SK-N-SH treated with all-trans-retinoic acid at 6 μM for 48 hours (cell line): Measurements from ENCODE around the gene SRCAP.

Experiments
- ATAC-seq: fragments of 200-7000 bp; cut with Tn5 transposase; 3 replicates; pipeline ENCODE4 v1.9.1; 2020; ENCODE audit warnings: mild to moderate bottlenecking, moderate library complexity
- ARNTL ChIP-seq: fragments of 450-650 bp; formaldehyde crosslinking; IDR thresholded peaks from 2 replicates; pipeline ENCODE4 v1.5.0; 2020; ENCODE audit warnings: low read depth, mild to moderate bottlenecking, moderate library complexity, borderline replicate concordance
- BACH2 ChIP-seq: fragments of 250-450 bp; sonication (Bioruptor Pico); IDR thresholded peaks from 2 replicates; pipeline ENCODE4 v1.9.0; 2021; ENCODE audit warnings: mild to moderate bottlenecking, borderline replicate concordance
- CSDC2 ChIP-seq: fragments of 250-450 bp; sonication (Bioruptor Pico); IDR thresholded peaks from 2 replicates; pipeline ENCODE4 v1.5.0; 2020; ENCODE audit warnings: mild to moderate bottlenecking, moderate library complexity
- ESRRG ChIP-seq: fragments of 250-450 bp; sonication (Bioruptor Pico); IDR thresholded peaks from 2 replicates; pipeline ENCODE4 v1.6.1; 2021; ENCODE audit warnings: mild to moderate bottlenecking
- GLIS3 ChIP-seq: fragments of 250-450 bp; sonication (Bioruptor Pico); IDR thresholded peaks from 2 replicates; pipeline ENCODE4 v1.5.0; 2020; ENCODE audit warnings: mild to moderate bottlenecking, moderate library complexity
- OSR1 ChIP-seq: fragments of 250-450 bp; sonication (Bioruptor Pico); IDR thresholded peaks from 2 replicates; pipeline ENCODE4 v1.8.0; 2022; ENCODE audit warnings: moderate library complexity, mild to moderate bottlenecking, inconsistent platforms
- PPARA ChIP-seq: fragments of 250-450 bp; sonication (Bioruptor Pico); IDR thresholded peaks from 2 replicates; pipeline ENCODE4 v1.5.0; 2020; ENCODE audit warnings: mild to moderate bottlenecking, borderline replicate concordance
- RARB ChIP-seq: fragments of 250-450 bp; sonication (Bioruptor Pico); IDR thresholded peaks from 2 replicates; pipeline ENCODE4 v1.8.0; 2021; ENCODE audit warnings: mild to moderate bottlenecking, moderate library complexity
- SNAI2 ChIP-seq: fragments of 250-450 bp; sonication (Bioruptor Pico); IDR thresholded peaks from 2 replicates; pipeline ENCODE4 v1.5.0; 2020; ENCODE audit warnings: mild to moderate bottlenecking, moderate library complexity
- TCF4 ChIP-seq: fragments of 250-450 bp; sonication (Bioruptor Pico); IDR thresholded peaks from 2 replicates; pipeline ENCODE4 v1.8.0; 2021; ENCODE audit warnings: mild to moderate bottlenecking, moderate library complexity, borderline replicate concordance
- TOX ChIP-seq: fragments of 250-450 bp; sonication (Bioruptor Pico); IDR thresholded peaks from 2 replicates; pipeline ENCODE4 v1.8.0; 2021; ENCODE audit warnings: mild to moderate bottlenecking, moderate library complexity, borderline replicate concordance
- ZC3H10 ChIP-seq: fragments of 250-450 bp; sonication (Bioruptor Pico); IDR thresholded peaks from 2 replicates; pipeline ENCODE4 v1.5.1; 2021; ENCODE audit warnings: mild to moderate bottlenecking, moderate library complexity
- ZFP3 ChIP-seq: fragments of 250-450 bp; sonication (Bioruptor Pico); IDR thresholded peaks from 2 replicates; pipeline ENCODE4 v1.5.0; 2020; ENCODE audit warnings: mild to moderate bottlenecking, moderate library complexity
- ZNF565 ChIP-seq: fragments of 450-650 bp; formaldehyde crosslinking; conservative IDR thresholded peaks from 2 replicates; pipeline ENCODE4 v1.5.0; 2020; ENCODE audit warnings: low read depth, mild to moderate bottlenecking, moderate library complexity
- ZNF70 ChIP-seq: fragments of 450-650 bp; formaldehyde crosslinking; IDR thresholded peaks from 2 replicates; pipeline ENCODE4 v1.5.0; 2020; ENCODE audit warnings: mild to moderate bottlenecking, moderate library complexity
- ZNF8 ChIP-seq: fragments of 450-650 bp; formaldehyde crosslinking; IDR thresholded peaks from 2 replicates; pipeline ENCODE4 v1.5.0; 2020; ENCODE audit warnings: mild to moderate bottlenecking, moderate library complexity
- TF ChIP-seq, protein P1 (sequence below): fragments of 250-450 bp; sonication (Bioruptor Pico); IDR thresholded peaks from 2 replicates; pipeline ENCODE4 v1.5.1; 2020; ENCODE audit warnings: low read depth, mild to moderate bottlenecking, moderate library complexity
- TF ChIP-seq, protein P2 (sequence below): fragments of 250-450 bp; sonication (Bioruptor Pico); IDR thresholded peaks from 2 replicates; pipeline ENCODE4 v1.8.0; 2021; ENCODE audit warnings: low read depth, mild to moderate bottlenecking, moderate library complexity, borderline replicate concordance
- TF ChIP-seq, protein P3 (sequence below): fragments of 250-450 bp; sonication (Bioruptor Pico); IDR thresholded peaks from 2 replicates; pipeline ENCODE4 v1.8.0; 2020; ENCODE audit warnings: mild to moderate bottlenecking, moderate library complexity, borderline replicate concordance

The SRCAP gene

DNA sequence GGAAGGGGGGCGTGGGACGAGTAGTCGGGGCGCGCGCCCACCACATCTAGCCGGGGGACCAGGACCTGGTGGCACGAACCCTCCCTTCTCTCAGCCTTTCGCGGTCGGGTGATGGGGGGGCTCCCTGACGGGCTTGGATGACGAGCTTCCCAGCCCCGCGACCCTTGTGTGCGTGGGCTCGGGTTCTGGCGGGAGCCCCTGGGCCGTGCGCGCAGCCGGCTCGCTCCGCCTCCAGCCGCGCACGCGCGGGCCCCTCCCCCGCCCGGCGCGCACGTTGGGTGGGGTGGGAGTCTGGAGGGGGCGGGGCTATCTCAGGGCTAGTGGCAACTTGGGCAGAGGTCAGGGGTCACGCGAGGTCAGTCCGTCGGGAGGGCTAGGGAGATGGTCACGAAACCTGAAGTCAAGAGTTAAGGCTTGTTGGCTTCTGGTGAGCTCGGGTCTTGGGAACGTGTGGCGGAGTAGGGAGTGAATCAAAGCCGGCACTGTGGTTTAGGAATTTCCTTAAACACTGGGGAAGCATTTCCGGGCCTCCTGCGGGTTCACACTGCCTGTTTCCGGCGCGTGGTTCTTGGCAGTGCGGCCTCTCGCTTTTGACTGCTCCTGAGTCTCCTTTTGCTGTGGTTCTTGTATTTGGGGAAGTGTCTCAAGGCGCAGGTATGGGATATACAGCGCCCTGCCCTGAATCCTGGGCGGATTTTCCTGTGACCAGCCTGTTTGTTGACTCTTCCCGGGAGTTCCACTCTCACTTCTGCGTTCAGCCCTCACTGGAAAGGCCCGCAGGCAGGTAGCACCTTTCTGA is at the start of gene SRCAP:
Gene SRCAP (plus strand): TSS at position 356 of the 799 bp plus-strand sequence. CDS start 1,654 bp downstream, outside the sequence.
- peak; percentile 52 for ATAC-seq
- TF ChIP-seq CSDC2 (0 out of 2 replicates have a peak, but pooled peaks have one; percentile 16), TCF4 (CRISPR knock-in tag) (no peak)
- TF ChIP-seq, protein P1, sequence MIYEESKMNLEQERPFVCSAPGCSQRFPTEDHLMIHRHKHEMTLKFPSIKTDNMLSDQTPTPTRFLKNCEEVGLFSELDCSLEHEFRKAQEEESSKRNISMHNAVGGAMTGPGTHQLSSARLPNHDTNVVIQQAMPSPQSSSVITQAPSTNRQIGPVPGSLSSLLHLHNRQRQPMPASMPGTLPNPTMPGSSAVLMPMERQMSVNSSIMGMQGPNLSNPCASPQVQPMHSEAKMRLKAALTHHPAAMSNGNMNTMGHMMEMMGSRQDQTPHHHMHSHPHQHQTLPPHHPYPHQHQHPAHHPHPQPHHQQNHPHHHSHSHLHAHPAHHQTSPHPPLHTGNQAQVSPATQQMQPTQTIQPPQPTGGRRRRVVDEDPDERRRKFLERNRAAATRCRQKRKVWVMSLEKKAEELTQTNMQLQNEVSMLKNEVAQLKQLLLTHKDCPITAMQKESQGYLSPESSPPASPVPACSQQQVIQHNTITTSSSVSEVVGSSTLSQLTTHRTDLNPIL (CRISPR knock-in tag) = no peak

DNA sequence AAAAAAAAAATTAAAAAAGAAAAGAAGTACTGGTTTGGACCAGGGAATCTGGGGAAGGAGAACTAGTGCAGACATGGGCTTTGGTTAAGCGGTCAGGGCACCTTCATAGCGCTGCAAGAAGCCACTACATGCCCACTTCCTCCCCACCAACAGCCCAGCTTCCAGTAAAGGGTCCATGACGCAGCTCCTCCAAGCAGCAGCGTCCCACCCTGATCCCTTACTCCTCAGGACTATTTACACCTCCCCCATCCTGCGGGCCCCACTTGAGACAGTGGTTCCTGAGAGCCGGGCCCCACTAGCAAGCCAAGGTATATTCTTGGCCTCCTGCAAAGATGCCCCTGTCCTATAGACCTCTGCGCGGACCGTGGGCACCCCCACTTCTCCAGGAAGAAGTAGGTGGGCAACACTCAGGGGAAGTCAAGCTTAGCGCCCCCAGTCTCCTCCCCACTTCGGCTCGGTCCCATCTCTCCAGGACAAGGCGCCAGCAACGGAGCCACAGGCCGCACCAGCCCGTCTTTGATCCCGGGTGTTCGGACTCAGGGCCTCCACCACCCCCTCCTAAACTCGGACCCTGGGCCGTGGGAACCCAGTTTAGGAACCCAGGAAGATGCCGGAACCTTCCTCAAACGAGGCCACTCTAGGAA is 49.1 kb upstream of the SRCAP start:
- TF ChIP-seq RARB (CRISPR knock-in tag) (no peak), ESRRG (CRISPR knock-in tag) (no peak), ZC3H10 (CRISPR knock-in tag) (no peak), TOX (no peak)
- ATAC-seq = no peak

DNA sequence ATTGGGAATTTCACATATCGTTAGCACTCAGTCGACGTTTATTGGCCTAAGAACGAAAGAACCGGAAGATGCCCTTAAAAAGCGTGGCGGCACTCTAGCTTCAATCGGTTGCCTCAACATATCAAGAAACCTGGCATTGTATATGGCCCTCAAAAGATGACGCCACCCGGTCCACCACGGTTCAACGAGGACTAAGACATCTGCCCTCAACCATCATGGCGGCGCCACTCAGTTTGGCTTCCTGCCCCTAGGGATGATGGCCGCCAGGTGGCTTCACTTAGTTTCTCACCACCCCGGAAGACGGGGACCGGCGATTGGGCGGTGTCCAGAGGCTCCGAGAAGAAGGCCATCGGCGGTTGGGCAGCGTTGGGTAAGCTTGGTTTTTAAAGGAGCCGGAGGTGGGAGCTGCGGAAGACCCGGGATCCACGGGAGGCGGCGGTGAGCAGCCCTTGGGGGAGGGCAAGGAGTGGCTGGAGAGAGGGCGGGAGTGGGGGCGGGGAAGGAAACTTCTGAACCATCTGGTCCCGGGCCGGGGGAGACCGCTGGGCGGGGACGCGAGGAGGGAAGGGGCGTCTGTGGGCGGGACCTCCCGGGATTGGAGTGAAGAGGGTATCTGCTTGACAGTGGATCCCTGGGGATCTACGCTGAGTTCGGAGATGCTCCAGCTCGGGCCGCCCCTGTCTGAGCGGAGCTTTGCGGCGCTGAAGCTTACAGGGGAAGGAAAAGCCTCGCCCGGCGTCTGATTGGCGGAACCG is 48.4 kb upstream of the SRCAP start, which contains the start of gene PRR14:
Gene PRR14 (plus strand): TSS at position 592 of the 755 bp plus-strand sequence. CDS start 686 bp downstream, outside the sequence.
- TF ChIP-seq TCF4 (CRISPR knock-in tag) = 0 out of 2 replicates have a peak, but pooled peaks have one; percentile 13
- TF ChIP-seq, protein P2, sequence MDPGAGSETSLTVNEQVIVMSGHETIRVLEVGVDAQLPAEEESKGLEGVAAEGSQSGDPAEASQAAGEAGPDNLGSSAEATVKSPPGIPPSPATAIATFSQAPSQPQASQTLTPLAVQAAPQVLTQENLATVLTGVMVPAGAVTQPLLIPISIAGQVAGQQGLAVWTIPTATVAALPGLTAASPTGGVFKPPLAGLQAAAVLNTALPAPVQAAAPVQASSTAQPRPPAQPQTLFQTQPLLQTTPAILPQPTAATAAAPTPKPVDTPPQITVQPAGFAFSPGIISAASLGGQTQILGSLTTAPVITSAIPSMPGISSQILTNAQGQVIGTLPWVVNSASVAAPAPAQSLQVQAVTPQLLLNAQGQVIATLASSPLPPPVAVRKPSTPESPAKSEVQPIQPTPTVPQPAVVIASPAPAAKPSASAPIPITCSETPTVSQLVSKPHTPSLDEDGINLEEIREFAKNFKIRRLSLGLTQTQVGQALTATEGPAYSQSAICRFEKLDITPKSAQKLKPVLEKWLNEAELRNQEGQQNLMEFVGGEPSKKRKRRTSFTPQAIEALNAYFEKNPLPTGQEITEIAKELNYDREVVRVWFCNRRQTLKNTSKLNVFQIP (CRISPR knock-in tag) = no peak
- 0 out of 2 replicates have a peak, but pooled peaks have one; percentile 33 for TF ChIP-seq ZFP3
- TF ChIP-seq SNAI2 (CRISPR knock-in tag) = peak; percentile 82
- TF ChIP-seq PPARA (CRISPR knock-in tag) = no peak
- no peak for TF ChIP-seq OSR1 (CRISPR knock-in tag)
- no peak for TF ChIP-seq GLIS3 (CRISPR knock-in tag)
- TF ChIP-seq ARNTL (CRISPR knock-in tag) = no peak
- no peak for TF ChIP-seq BACH2 (CRISPR knock-in tag)
- 0 out of 2 replicates have a peak, but pooled peaks have one; percentile 12 for TF ChIP-seq ZNF565
- peak; percentile 91 for ATAC-seq

DNA sequence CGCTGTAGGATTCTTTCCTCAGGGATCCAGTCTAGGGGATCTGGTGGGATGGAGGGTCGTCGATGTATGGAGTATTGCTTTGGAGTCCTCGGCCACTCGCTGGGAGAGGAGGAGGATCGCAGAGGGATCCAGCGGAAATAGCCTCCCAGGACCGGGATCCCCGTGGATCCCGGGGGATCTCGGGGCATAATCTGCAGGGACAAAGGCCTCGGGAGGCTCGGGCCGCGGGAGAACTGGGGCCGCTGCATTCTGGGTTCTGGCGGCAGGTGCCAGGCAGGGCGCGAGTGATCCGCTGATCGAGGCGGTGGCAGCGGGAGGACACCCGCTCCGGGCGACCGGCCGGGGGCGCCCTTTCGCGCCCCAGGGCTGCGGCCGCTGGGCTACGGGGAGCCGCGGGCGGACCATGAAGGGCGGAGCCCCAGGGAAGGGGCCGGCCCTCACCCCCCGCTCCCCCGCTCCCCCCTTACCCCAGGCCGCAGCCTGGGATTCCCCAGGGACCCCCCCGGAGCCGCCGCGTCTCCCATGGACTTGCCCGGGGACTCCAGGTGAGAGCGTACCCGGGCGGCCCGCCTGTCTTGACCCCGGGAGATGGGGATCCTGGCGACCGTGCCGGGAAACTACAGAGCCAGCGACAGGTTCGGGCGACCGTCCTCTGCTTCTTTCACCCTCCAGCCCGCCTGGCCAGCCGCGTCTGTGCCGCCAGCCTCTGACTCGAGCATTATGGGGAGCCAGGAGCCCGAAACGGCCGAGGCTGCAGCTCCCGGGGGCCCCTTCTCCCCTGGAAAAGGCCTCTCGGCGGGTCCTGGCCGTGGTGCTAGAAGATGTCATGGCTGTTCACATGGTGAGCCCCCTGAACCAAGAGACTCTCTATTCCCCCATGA is 47.6 kb upstream of the SRCAP start:
- peak; percentile 87 for ATAC-seq
- no peak for TF ChIP-seq TCF4 (CRISPR knock-in tag)
- TF ChIP-seq ZNF70 = no peak
- no peak for TF ChIP-seq OSR1 (CRISPR knock-in tag)
- TF ChIP-seq, protein P3, sequence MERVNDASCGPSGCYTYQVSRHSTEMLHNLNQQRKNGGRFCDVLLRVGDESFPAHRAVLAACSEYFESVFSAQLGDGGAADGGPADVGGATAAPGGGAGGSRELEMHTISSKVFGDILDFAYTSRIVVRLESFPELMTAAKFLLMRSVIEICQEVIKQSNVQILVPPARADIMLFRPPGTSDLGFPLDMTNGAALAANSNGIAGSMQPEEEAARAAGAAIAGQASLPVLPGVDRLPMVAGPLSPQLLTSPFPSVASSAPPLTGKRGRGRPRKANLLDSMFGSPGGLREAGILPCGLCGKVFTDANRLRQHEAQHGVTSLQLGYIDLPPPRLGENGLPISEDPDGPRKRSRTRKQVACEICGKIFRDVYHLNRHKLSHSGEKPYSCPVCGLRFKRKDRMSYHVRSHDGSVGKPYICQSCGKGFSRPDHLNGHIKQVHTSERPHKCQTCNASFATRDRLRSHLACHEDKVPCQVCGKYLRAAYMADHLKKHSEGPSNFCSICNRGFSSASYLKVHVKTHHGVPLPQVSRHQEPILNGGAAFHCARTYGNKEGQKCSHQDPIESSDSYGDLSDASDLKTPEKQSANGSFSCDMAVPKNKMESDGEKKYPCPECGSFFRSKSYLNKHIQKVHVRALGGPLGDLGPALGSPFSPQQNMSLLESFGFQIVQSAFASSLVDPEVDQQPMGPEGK = no peak
- no peak for TF ChIP-seq TOX
- TF ChIP-seq GLIS3 (CRISPR knock-in tag) = no peak
- TF ChIP-seq RARB (CRISPR knock-in tag) = no peak
- no peak for TF ChIP-seq ESRRG (CRISPR knock-in tag)
- no peak for TF ChIP-seq SNAI2 (CRISPR knock-in tag)
- TF ChIP-seq ZNF565 = no peak
- TF ChIP-seq ZNF8 (CRISPR knock-in tag) = no peak
